Adrenal gland (tissue), 5 donors: Measurements from ENCODE around the gene KRT78.

ENCODE experiments used
- POLR2A ChIP-seq, 2 donors: fragments of 450-650 bp; IDR thresholded peaks; one replicate each; pipeline ENCODE4 v1.6.1; 2017; ENCODE audit warnings: antibody characterized with exemption in 2 of 2, mild to moderate bottlenecking in 2 of 2, moderate library complexity in 1 of 2
- TF ChIP-seq, protein P1 (sequence below), 6 experiments: fragments of 450-650 bp in 4 of 6; fragments of 200-600 bp in 2 of 6; sonication (generic) in 1 of 6; IDR thresholded peaks; 1 replicate in 5 of 6; 2 replicates in 1 of 6; pipeline versions ENCODE4 v1.5.1 to v1.8.0; 2016 to 2021; ENCODE audit warnings: antibody characterized with exemption in 6 of 6, mild to moderate bottlenecking in 2 of 6, moderate library complexity in 1 of 6
- donor health status: DM: no; HTN: no; CAD: no.

DNA sequence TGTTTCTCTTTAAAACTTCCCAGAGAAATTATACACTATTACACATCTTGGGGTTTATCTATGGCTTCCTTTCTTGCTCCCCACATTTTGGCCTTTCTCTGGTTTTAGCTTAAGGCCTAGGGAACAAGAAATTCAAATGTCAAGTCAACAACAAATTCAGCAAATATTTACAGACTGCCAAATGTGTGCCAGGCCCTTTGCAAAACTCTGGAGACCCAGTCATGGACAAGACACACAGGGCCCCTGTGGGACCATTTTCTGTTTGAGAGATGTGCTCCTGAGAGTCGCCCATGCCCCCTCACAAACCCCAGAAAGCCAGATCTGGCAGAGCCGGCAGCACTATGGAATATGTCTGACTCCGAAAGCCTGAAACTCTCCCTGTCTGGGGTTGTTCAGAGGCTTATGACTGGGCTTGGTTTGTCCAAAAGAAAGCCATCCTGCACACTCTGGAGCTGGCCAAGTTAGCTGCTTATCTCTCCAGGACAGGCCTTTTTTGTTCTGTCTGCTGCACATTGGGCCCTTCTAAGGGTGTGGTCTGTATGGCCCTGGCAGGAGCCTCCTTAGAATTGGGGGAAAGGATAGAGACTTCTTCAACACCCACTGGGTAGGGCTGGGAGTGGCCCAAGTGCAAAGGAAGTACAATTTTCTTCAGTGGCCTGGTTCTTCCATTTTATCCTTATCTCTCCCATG is 51.8 kb downstream of the KRT78 start:
- no peak for TF ChIP-seq POLR2A (IDR thresholded peaks at IDR 0.05)
- TF ChIP-seq, protein P1, sequence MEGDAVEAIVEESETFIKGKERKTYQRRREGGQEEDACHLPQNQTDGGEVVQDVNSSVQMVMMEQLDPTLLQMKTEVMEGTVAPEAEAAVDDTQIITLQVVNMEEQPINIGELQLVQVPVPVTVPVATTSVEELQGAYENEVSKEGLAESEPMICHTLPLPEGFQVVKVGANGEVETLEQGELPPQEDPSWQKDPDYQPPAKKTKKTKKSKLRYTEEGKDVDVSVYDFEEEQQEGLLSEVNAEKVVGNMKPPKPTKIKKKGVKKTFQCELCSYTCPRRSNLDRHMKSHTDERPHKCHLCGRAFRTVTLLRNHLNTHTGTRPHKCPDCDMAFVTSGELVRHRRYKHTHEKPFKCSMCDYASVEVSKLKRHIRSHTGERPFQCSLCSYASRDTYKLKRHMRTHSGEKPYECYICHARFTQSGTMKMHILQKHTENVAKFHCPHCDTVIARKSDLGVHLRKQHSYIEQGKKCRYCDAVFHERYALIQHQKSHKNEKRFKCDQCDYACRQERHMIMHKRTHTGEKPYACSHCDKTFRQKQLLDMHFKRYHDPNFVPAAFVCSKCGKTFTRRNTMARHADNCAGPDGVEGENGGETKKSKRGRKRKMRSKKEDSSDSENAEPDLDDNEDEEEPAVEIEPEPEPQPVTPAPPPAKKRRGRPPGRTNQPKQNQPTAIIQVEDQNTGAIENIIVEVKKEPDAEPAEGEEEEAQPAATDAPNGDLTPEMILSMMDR (IDR thresholded peaks at IDR 0.05), result no peak
